SW 1271 (cell line): ENCODE data around the gene FBXW2.

Experiments used
- DNase-seq, 2 experiments: peaks; one replicate each; lab custom pipeline; 2025; lab: John Stamatoyannopoulos, UW

Gene FBXW2

GRCh38 chr9:120742951-120743416 is 50.2 kb downstream of the FBXW2 start:
- DNase-seq = peak in 1 of 2 experiments; percentile 31

GRCh38 chr9:120741701-120742100 is 51.5 kb downstream of the FBXW2 start:
- DNase-seq = no peak

DNA sequence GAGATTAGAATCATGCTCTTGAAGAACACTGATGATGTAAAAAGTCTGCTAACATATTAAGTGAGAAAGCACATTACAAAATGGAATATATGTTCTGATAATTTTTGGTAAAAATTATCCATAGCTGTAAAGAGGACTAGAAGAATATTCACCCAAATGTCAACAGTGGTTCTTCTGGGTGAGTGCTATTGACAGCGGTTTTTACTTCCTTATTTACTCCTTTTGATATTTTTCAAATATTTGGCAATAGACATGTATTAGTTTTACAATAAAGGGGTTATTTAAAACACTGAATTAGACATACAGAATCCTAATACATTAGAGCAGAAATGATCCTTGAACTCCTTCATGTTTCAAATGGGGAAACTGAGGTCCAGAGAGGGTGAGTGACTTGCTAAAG is 52.0 kb downstream of the FBXW2 start:
- DNase-seq = no peak

GRCh38 chr9:120740132-120740531 is 53.1 kb downstream of the FBXW2 start:
- DNase-seq = no peak

DNA sequence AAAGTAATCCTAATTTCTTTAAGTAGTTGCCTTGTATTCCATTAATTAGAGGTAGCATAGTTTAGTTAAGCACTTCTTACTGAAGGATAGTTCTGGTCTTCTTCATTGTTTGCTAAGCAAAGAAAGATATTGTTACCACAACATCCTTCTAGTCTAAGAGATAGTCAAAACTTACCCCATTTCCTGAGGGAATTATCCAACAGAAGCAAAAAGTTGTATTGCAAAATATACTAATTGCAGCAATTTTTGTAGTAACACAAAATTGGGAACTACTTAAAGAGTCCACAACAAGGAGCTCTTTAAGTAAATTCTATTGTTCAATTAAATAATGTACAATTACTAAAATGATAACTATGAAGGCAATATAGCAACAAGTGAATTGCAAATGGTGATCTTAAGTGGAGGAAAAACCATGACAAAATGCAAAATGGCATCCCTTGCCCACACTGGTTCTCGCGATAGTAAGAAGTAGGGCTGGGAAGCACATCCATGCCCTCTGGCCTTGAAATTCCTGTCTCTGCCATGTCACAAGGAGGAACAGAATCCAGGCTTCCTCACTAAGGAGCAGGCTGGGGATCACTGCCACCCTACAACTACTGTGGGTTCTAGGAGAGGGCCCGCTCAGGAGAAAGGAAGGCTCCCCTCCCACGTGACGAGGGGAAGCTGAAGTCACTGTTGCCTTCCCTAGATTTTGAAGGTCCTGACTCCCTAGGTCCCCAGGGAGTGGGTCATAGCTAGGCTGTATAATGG is 55.6 kb downstream of the FBXW2 start:
- no peak for DNase-seq

- DNase-seq = no peak
Observed at GRCh38 chr9:120736881-120737280, 56.3 kb downstream of the FBXW2 start.

- DNase-seq = no peak
Observed at GRCh38 chr9:120735415-120736126, 57.6 kb downstream of the FBXW2 start.

- DNase-seq = no peak
Observed at GRCh38 chr9:120734607-120735410, 58.4 kb downstream of the FBXW2 start.

DNA sequence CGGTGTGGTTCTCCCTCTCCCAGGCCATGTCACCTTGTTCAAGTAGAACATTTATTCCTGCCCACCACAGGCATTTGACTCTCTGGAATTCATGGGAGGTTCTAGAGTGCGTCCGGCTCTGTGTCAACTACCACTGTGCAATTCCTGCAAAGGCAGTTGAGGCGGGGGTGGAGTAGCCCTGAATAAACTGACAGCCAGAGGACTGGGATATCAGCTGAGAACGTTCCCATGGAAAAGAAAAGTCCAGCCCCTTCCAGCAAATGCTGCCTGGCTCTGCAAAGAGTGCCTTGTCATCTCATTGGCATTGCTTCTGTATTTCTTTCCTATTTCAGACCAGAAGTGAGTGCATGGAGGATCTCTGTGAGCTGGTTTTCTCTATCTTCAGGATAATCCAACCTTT is 60.0 kb downstream of the FBXW2 start:
- no peak for DNase-seq

GRCh38 chr9:120730654-120731514 is 62.3 kb downstream of the FBXW2 start:
- DNase-seq = no peak

DNA sequence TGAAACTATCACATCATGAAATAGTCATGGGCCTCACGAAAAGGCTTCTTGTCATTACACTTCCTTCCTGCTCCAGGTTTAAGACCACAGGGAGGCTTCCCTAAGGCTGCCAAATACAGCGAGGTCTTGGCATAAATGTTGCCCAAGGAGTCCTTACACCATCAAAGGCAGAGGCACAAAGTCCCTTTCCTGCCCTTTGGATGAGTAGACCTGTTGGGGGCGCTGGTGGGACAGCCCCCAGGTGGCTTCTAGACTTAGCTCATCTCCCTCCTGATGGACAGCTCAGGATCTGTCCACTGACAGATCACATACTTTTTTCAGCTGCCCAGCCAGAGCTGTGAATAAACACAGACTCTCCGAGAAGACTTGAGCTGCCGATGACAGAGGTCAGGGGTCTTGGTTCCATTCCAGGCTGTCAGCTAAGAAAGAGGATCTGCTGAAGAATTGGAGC is 63.4 kb downstream of the FBXW2 start:
- DNase-seq = no peak

DNA sequence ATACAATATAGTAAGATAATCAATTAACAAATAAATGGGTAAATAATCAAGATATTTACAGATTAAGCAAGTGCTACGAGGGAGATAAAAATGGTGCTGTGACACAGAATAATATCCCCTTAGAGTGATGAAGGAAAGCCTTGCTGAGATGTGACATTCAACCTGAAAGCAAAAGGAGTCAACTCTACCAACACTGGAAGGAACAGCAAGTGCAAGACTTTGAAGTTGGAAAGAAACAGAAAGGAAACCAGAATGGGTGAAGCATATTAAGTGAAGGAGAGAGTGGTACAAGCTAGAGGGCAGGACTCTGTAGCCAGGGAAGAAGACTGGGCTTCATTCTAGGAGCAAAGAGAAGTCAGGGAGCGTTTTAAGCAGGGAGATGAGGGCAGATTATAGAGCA is 66.7 kb downstream of the FBXW2 start:
- DNase-seq = no peak

GRCh38 chr9:120725907-120726306 is 67.3 kb downstream of the FBXW2 start:
- no peak for DNase-seq

DNA sequence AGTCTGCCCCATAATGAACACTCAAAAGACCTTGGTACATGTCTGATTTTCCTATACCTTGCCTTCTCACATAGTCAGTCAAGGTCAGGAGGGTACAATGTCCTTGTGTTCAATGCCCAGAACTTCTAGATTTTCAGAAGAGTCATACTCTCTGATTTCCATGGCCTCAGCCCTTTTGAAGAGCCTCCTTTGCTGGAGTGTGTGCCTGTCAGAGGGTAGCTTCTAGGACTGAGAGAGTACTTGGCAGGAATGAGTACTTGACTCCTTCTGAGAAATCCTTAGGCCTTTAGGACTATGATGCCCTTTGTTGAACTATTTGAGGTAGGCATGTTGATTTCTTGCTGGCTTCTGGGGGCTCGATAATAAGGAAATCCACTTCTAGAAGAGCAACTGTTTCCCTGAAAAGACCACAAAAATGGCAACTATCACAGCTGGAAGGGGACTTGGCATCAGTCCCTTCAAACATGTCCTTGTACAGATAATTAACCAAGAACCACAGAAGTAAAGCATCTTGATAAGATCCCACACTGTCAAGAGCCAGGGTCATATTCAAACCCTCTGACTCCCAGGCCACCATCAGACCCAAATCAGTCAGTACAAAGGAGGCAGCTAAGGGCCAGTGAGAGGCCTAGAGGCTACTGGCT is 68.3 kb downstream of the FBXW2 start:
- DNase-seq = no peak

- DNase-seq = no peak
Observed at GRCh38 chr9:120723565-120723964, 69.7 kb downstream of the FBXW2 start.

GRCh38 chr9:120720404-120720803 is 72.8 kb downstream of the FBXW2 start:
- no peak for DNase-seq

GRCh38 chr9:120718316-120718715 is 74.9 kb downstream of the FBXW2 start:
- DNase-seq = no peak

GRCh38 chr9:120717176-120717575 is 76.0 kb downstream of the FBXW2 start:
- no peak for DNase-seq

DNA sequence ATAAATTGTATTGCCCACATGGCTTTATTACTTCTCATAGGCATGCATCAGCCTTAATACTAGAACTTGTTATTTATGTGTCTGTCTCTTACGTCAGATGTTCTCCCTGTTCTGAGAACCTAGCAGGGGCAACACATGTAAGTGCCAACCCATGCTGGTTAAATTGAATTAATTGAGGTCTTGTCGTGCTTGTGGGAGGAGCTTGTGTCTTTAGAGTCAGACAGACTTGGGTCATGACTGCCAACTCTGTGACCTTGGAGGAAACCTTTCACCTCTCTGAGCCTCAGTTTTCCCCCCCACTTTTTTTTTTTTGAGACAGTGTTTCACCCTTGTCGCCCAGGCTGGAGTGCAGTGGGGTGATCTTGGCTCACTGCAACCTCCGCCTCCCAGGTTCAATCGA is 76.7 kb downstream of the FBXW2 start:
- no peak for DNase-seq

DNA sequence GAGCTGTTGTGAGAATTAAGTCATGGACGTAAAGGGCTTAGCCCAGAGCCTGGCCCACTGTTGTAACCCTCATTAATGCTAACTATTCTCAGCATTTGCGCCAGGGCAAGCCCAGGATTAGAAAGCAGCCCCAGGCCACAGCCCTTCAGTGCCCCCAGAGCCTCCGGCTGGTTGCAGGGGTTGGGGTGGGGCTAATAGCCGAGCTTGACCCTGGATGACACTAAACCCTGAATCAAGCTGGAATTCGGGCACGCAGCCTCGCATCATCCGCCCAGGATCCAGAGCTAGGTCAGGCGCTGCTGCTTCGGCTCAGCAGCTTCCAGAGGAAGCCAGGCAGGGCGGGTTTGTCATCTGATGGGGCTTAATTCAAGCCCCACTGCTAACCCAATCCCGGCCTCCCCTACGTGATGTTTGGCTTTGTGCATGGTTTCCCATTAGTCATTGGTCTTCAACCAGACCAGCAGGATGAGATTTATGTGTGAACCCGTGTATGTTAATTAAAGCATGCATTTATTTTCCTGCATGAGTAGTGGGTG is 77.8 kb downstream of the FBXW2 start:
- DNase-seq = no peak

GRCh38 chr9:120714846-120715388 is 78.3 kb downstream of the FBXW2 start:
- DNase-seq = no peak
